ENCODE measurements around the gene C6orf47. TPM values are rescaled to one million over a fixed set of nuclear protein-coding genes. Genes with fewer than 3 reads are reported as not detected.

The C6orf47 gene
- total and polyA plus RNA-seq, 2 experiments from 2014 or later, result 19.4 to 20.3 TPM

- no peak within 1 kb of the TSS for H3K9ac ChIP-seq
These were observed 46.0 kb upstream of the C6orf47 start, which contains the start of gene LY6G6F for GRCh38 chr6:31706599-31706998. Gene LY6G6F (plus strand): TSS chr6:31706866. CDS start chr6:31706907, 41 bp downstream.

DNA sequence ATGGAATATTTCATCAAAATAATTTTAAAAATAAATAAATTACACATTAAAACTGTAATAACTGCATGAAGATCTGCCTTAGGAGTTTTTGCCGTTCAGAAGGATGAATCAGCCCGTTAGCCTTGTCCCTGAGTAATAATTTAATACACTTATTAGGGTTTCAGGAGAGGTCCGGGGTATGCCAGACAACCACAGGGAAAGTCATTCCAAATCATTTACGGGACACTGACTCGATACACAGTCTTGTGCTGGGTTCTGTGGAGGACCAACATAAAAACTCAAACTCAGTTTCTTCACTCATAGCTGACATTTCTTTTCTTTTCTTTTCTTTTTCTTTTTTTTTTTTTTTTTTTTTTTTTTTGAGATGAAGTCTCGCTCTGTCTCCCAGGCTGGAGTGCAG is 45.4 kb upstream of the C6orf47 start:
- TF ChIP-seq EZH2phosphoT487 (IDR thresholded peaks at IDR 0.05; ENCODE audit: insufficient read depth, low read depth) (no peak), EZH2 (IDR thresholded peaks at IDR 0.05; ENCODE audit: insufficient read depth, poor library complexity, severe bottlenecking) (no peak)
- in situ Hi-C loops (cut with MboI), result no loop called here
- 78 to 82% methylated on average over 5 to 6 of the region's 6 CpGs for WGBS, 2 experiments (ENCODE audit: low coverage in 1 of 2, low lambda C conversion rate in 2 of 2, missing lambda C conversion rate in 2 of 2)

More at GRCh38 chr6:31706599-31706998, 46.0 kb upstream of the C6orf47 start, which contains the start of gene LY6G6F:
- H2AFZ ChIP-seq, result no peak within 1 kb of the TSS
- peaks cover 6% of the 10 kb centered on the region for H3K4me1 ChIP-seq (ENCODE audit: insufficient read depth)
- no peak for TF ChIP-seq EZH2phosphoT487 (IDR thresholded peaks at IDR 0.05; ENCODE audit: insufficient read depth, low read depth)
- TF ChIP-seq EZH2 (IDR thresholded peaks at IDR 0.05; ENCODE audit: insufficient read depth, poor library complexity, severe bottlenecking), result no peak
- peaks cover 12% of the 10 kb centered on the region for H3K79me2 ChIP-seq (ENCODE audit: insufficient read depth)
- H3K36me3 ChIP-seq (ENCODE audit: low read depth), result no peaks in the 10 kb centered on the region
- H3K27ac ChIP-seq, result no peak within 1 kb of the TSS
- H3K27me3 ChIP-seq (replicated peaks; ENCODE audit: insufficient read depth), result no peaks in the 10 kb centered on the region
- H3K4me2 ChIP-seq (ENCODE audit: unreplicated experiment), result no peak within 1 kb of the TSS
- H3K4me3 ChIP-seq, result no peak within 1 kb of the TSS
- no peak for DNase-seq
- no peaks in the 10 kb centered on the region for H3K9me2 ChIP-seq (ENCODE audit: insufficient read depth)
- no peaks in the 10 kb centered on the region for H3K9me3 ChIP-seq (ENCODE audit: low read depth)
- H3F3A ChIP-seq (ENCODE audit: insufficient read depth), result no peaks in the 10 kb centered on the region
- no peaks in the 10 kb centered on the region for H4K20me1 ChIP-seq (ENCODE audit: insufficient read depth)
- 23 to 38% methylated on average over 3 of the region's 3 CpGs for WGBS, 2 experiments (ENCODE audit: low coverage in 1 of 2, low lambda C conversion rate in 2 of 2, missing lambda C conversion rate in 2 of 2)
- in situ Hi-C loops (cut with MboI), result no loop called here

GRCh38 chr6:31702819-31703716 is 42.5 kb upstream of the C6orf47 start, which contains the start of gene ABHD16A:
Gene ABHD16A (minus strand): TSS chr6:31703324. CDS start chr6:31703281, 43 bp downstream.
- peaks cover 8% of the 10 kb centered on the region for H3K4me1 ChIP-seq (ENCODE audit: insufficient read depth)
- TF ChIP-seq EZH2 (IDR thresholded peaks at IDR 0.05; ENCODE audit: insufficient read depth, poor library complexity, severe bottlenecking) (no peak), EZH2phosphoT487 (IDR thresholded peaks at IDR 0.05; ENCODE audit: insufficient read depth, low read depth) (no peak)
- H3K27ac ChIP-seq, result peak within 1 kb of the TSS; percentile 90
- H3F3A ChIP-seq (ENCODE audit: insufficient read depth), result no peaks in the 10 kb centered on the region
- peak within 1 kb of the TSS; percentile 96 for H2AFZ ChIP-seq
- peaks cover 6% of the 10 kb centered on the region; the same call in 1 of the 2 replicates for H3K36me3 ChIP-seq (ENCODE audit: low read depth)
- WGBS, 2 experiments (ENCODE audit: low coverage in 1 of 2, low lambda C conversion rate in 2 of 2, missing lambda C conversion rate in 2 of 2), result 2% methylated on average over 48 to 54 of the region's 54 CpGs
- H3K9me3 ChIP-seq (ENCODE audit: low read depth), result no peaks in the 10 kb centered on the region
- in situ Hi-C loops (cut with MboI), result no loop called here
- peak within 1 kb of the TSS; percentile 86 for H3K9ac ChIP-seq
- H3K9me2 ChIP-seq (ENCODE audit: insufficient read depth), result no peaks in the 10 kb centered on the region
- DNase-seq, result peak; percentile 99
- no peaks in the 10 kb centered on the region for H3K27me3 ChIP-seq (replicated peaks; ENCODE audit: insufficient read depth)
- peak within 1 kb of the TSS; percentile 99 for H3K4me2 ChIP-seq (ENCODE audit: unreplicated experiment)
- H4K20me1 ChIP-seq (ENCODE audit: insufficient read depth), result no peaks in the 10 kb centered on the region
- H3K79me2 ChIP-seq (ENCODE audit: insufficient read depth), result peaks cover 36% of the 10 kb centered on the region
- peak within 1 kb of the TSS; percentile 96 for H3K4me3 ChIP-seq

More for the DNA sequence above, 45.4 kb upstream of the C6orf47 start:
- Histone ChIP-seq H3F3A (ENCODE audit: insufficient read depth) (no peaks in the 10 kb centered on the region), H3K4me3 (no peak overlapping the region), H4K20me1 (ENCODE audit: insufficient read depth) (no peaks in the 10 kb centered on the region), H3K9me2 (ENCODE audit: insufficient read depth) (no peaks in the 10 kb centered on the region), H3K4me1 (ENCODE audit: insufficient read depth) (peaks cover 8% of the 10 kb centered on the region), H3K27me3 (replicated peaks; ENCODE audit: insufficient read depth) (no peaks in the 10 kb centered on the region), H3K4me2 (ENCODE audit: unreplicated experiment) (no peak overlapping the region), H3K9me3 (ENCODE audit: low read depth) (no peaks in the 10 kb centered on the region), H2AFZ (no peak overlapping the region), H3K79me2 (ENCODE audit: insufficient read depth) (peaks cover 19% of the 10 kb centered on the region), H3K36me3 (ENCODE audit: low read depth) (no peaks in the 10 kb centered on the region), H3K27ac (no peak overlapping the region), H3K9ac (no peak overlapping the region)
- no peak for DNase-seq

DNA sequence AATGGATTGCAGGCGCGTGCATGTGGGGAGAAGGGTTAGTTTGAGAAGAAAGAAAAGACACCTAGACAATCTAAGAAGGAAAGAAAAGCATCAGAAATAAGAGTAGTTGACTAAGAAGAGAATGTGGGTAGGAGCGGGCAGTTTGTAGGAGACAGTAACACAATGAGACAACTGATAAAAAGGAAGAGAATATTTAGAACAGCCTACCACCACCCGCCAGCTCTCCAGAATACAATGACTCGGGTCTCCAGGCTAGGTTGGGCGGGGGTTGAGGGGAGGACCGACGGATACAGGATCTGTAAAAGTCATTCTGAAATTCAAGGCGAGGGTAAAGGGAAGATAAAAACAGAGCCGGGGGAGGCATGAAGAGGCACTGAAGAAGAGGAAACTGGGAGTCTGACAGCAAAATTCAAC is 41.8 kb upstream of the C6orf47 start:
- in situ Hi-C loops (cut with MboI), result no loop called here
- no peaks in the 10 kb centered on the region for H4K20me1 ChIP-seq (ENCODE audit: insufficient read depth)
- WGBS, 2 experiments (ENCODE audit: low coverage in 1 of 2, low lambda C conversion rate in 2 of 2, missing lambda C conversion rate in 2 of 2), result 1 to 2% methylated on average over 10 of the region's 10 CpGs
- DNase-seq, result no peak
- peak overlapping the region; percentile 90 for H3K27ac ChIP-seq
- H3K79me2 ChIP-seq (ENCODE audit: insufficient read depth), result peaks cover 36% of the 10 kb centered on the region
- H3K4me1 ChIP-seq (ENCODE audit: insufficient read depth), result peaks cover 8% of the 10 kb centered on the region
- H3K36me3 ChIP-seq (ENCODE audit: low read depth), result peaks cover 6% of the 10 kb centered on the region; the same call in 1 of the 2 replicates
- no peak for TF ChIP-seq EZH2 (IDR thresholded peaks at IDR 0.05; ENCODE audit: insufficient read depth, poor library complexity, severe bottlenecking)
- TF ChIP-seq EZH2phosphoT487 (IDR thresholded peaks at IDR 0.05; ENCODE audit: insufficient read depth, low read depth), result no peak
- H3K9me2 ChIP-seq (ENCODE audit: insufficient read depth), result no peaks in the 10 kb centered on the region
- no peaks in the 10 kb centered on the region for H3F3A ChIP-seq (ENCODE audit: insufficient read depth)
- no peaks in the 10 kb centered on the region for H3K27me3 ChIP-seq (replicated peaks; ENCODE audit: insufficient read depth)
- peak overlapping the region; percentile 96 for H2AFZ ChIP-seq
- no peaks in the 10 kb centered on the region for H3K9me3 ChIP-seq (ENCODE audit: low read depth)
- peak overlapping the region; percentile 96 for H3K4me3 ChIP-seq
- peak overlapping the region; percentile 86 for H3K9ac ChIP-seq
- peak overlapping the region; percentile 99 for H3K4me2 ChIP-seq (ENCODE audit: unreplicated experiment)

Measured in GM23248 (cell line).